Measurements from ENCODE around the gene DUS2. TPM values are rescaled to one million over a fixed set of nuclear protein-coding genes. Genes with fewer than 3 reads are reported as not detected.

Gene DUS2
- total and polyA plus RNA-seq, 9 donors, result 4.8 to 15.7 (median 8.5) TPM

DNA sequence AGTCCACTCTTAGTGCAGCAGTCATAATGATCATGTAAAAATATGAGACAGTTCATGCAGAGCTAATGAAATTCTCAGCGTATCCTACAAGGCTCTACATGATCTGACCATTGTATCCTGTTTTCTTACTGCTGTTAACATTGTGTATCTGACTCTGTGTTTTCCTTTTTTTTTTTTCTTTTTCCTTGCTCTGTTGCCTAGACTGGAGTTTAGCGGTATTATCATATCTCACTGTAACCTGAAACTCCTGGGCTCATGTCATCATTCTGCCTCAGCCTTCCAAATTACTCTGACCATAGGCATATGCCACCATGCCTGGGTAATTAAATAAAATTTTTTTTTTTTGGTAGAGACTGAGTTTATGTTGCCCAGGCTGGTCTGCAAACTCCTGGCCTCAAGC, 12.1 kb downstream of the DUS2 start:
- intact Hi-C loops (cut with DNase I), result loop anchor here in 1 of 4 donors (10.0 kb wide), 1 partner anchor 210 kb away; no protein-coding TSS in a partner anchor
- Histone ChIP-seq H3K4me3 (no peak overlapping the region), H3K27ac (no peak overlapping the region), H3K4me1 (ENCODE audit: insufficient read depth) (no peaks in the 10 kb centered on the region), H3K36me3 (no peaks in the 10 kb centered on the region), H3K9me3 (no peaks in the 10 kb centered on the region), H3K27me3 (no peaks in the 10 kb centered on the region)
- DNase-seq, result no peak
- 65 to 68% (median 66%) methylated on average over 2 of the region's 2 CpGs for WGBS, 3 donors
- TF ChIP-seq EP300 (IDR thresholded peaks at IDR 0.05), result no peak
- TF ChIP-seq POLR2A (IDR thresholded peaks at IDR 0.05), result no peak
- TF ChIP-seq, protein P1, sequence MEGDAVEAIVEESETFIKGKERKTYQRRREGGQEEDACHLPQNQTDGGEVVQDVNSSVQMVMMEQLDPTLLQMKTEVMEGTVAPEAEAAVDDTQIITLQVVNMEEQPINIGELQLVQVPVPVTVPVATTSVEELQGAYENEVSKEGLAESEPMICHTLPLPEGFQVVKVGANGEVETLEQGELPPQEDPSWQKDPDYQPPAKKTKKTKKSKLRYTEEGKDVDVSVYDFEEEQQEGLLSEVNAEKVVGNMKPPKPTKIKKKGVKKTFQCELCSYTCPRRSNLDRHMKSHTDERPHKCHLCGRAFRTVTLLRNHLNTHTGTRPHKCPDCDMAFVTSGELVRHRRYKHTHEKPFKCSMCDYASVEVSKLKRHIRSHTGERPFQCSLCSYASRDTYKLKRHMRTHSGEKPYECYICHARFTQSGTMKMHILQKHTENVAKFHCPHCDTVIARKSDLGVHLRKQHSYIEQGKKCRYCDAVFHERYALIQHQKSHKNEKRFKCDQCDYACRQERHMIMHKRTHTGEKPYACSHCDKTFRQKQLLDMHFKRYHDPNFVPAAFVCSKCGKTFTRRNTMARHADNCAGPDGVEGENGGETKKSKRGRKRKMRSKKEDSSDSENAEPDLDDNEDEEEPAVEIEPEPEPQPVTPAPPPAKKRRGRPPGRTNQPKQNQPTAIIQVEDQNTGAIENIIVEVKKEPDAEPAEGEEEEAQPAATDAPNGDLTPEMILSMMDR (IDR thresholded peaks at IDR 0.05), result no peak

DNA sequence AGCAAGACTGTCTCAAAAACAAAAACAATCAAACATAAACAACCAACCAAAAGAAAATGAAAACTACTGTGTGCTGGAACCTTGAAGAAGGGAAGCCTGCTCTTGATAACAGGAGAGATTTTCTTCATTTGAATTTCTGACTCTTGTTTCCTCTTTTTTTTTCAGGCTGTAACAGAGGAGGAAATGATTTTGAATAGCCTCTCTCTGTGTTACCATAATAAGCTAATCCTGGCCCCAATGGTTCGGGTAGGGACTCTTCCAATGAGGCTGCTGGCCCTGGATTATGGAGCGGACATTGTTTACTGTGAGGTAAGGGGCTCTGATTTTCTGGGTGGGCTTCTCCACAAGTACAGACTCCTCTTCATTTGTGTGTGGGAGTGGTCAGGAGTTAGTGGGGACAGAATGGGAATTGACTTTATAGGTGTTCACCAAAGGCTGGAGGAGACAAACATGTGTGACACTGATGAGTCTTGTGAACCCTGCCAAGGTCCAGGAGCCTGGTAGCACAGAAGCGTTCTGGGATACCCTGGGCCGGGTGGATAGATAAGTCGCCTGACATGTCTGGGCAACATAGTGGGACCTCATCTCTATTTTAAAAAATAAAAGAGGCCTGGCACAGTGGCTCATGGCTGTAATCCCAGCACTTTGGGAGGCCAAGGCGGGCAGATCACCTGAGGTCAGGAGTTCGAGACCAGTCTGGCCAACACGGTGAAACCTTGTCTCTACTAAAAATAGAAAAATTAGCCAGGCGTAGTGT, 14.9 kb downstream of the DUS2 start:
- 90 to 95% (median 92%) methylated on average over 9 of the region's 9 CpGs for WGBS, 3 donors
- Histone ChIP-seq H3K27ac (no peak overlapping the region), H3K36me3 (no peaks in the 10 kb centered on the region), H3K4me1 (ENCODE audit: insufficient read depth) (no peaks in the 10 kb centered on the region), H3K4me3 (no peak overlapping the region), H3K27me3 (no peaks in the 10 kb centered on the region), H3K9me3 (no peaks in the 10 kb centered on the region)
- peak in 1 of 5 donors; percentile 13 for DNase-seq
- TF ChIP-seq EP300 (IDR thresholded peaks at IDR 0.05) (no peak), POLR2A (IDR thresholded peaks at IDR 0.05) (no peak)
- TF ChIP-seq, protein P1 (IDR thresholded peaks at IDR 0.05), result no peak
- intact Hi-C loops (cut with DNase I), result loop anchor here in 1 of 4 donors (10.0 kb wide), 1 partner anchor 213 kb away; no protein-coding TSS in a partner anchor

DNA sequence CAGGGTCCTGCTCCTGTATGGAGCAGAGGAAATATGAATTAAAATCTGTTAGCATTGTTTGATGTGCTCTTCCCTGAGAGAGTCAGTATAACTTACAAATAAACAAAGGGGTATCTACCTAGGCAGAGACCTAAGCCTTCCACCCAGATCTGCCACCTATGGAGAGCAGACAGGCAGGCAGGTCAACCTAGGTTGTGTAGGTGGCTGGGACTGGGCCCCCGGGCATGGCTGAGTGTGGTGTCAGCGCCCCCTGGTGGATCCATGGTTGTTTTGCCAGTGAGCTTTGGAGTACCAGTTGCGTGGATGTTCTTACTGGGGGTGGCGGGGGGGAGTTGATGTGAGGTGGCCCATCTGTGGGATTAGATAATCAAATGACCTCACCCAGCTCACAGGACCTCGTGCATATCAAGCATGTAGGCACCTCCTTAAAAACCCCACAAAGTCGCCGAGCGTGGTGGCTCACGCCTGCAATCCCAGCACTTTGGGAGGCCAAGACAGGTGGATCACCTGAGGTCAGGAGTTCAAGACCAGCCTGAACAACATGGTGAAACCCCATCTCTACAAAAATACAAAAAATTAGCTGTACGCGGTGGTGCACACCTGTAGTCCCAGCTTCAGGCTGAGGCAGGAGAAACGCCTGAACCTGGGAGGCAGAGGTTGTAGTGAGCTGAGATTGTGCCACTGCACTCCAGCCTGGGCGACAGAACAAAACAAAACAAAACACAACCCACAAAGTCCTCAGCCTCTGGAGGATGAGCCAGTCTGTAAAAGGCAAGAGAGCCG, 17.6 kb downstream of the DUS2 start:
- H3K27me3 ChIP-seq, result no peaks in the 10 kb centered on the region
- WGBS, 3 donors, result 63 to 64% (median 63%) methylated on average over 14 of the region's 14 CpGs
- no peaks in the 10 kb centered on the region for H3K9me3 ChIP-seq
- H3K27ac ChIP-seq, result no peak overlapping the region
- peak; percentile 63 to 84 (median 78) for DNase-seq
- no peak overlapping the region for H3K4me3 ChIP-seq
- no peaks in the 10 kb centered on the region for H3K4me1 ChIP-seq (ENCODE audit: insufficient read depth)
- H3K36me3 ChIP-seq, result no peaks in the 10 kb centered on the region
- intact Hi-C loops (cut with DNase I), result loop anchor here in 2 of 4 donors (5.0 kb wide), 2 partner anchors 48 to 223 kb away; no protein-coding TSS in a partner anchor
- TF ChIP-seq POLR2A (IDR thresholded peaks at IDR 0.05) (no peak), EP300 (IDR thresholded peaks at IDR 0.05) (no peak)
- TF ChIP-seq, protein P1 (IDR thresholded peaks at IDR 0.05), result peak; percentile 49 to 77 (median 73)

DNA sequence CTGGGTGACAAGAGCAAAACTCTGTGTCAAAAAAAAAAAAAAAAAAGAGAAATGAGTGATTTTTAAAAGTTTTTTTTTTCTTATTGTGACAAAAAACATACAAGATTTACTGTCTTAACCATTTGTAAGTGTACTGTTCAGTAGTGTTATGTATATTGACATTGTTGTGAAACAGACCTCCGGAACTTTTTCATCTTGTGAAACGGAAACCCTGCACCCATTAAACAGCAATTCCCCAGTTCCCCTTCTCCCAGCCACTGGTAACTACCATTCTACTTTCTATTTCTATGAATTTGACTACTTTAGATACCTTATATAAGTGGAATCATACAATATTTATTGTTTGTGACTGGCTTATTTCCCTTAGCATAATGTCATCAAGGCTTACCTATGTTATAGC, 18.7 kb downstream of the DUS2 start:
- H3K27ac ChIP-seq, result no peak overlapping the region
- no peaks in the 10 kb centered on the region for H3K4me1 ChIP-seq (ENCODE audit: insufficient read depth)
- 88 to 98% (median 95%) methylated on average over 2 of the region's 2 CpGs for WGBS, 3 donors
- intact Hi-C loops (cut with DNase I), result loop anchor here in 2 of 4 donors (5.0 kb wide), 2 partner anchors 49 to 224 kb away; no protein-coding TSS in a partner anchor
- H3K27me3 ChIP-seq, result no peaks in the 10 kb centered on the region
- TF ChIP-seq POLR2A (IDR thresholded peaks at IDR 0.05), result no peak
- TF ChIP-seq EP300 (IDR thresholded peaks at IDR 0.05), result no peak
- TF ChIP-seq, protein P1 (IDR thresholded peaks at IDR 0.05), result no peak
- no peaks in the 10 kb centered on the region for H3K9me3 ChIP-seq
- H3K4me3 ChIP-seq, result no peak overlapping the region
- DNase-seq, result no peak
- H3K36me3 ChIP-seq, result no peaks in the 10 kb centered on the region

Measured in ovary (tissue), 9 donors.